GM23338 (cell line): ENCODE measurements around the gene SRGAP3. TPM values are rescaled to one million over a fixed set of nuclear protein-coding genes. Genes with fewer than 3 reads are reported as not detected.

ENCODE experiments used
- ATAC-seq: fragments of 200-7000 bp; cut with Tn5 transposase; 3 replicates; pipeline ENCODE4 v1.9.1; 2020
- DNase-seq: peaks from one replicate; pipeline ENCODE4 v3.0.0-alpha.2; 2015; ENCODE audit warnings: low spot score
- H2AFZ ChIP-seq: fragments of 200-600 bp; sonication (generic); 2 replicates; pipeline ENCODE4 v1.8.0; 2016; ENCODE audit warnings: antibody characterized with exemption, mild to moderate bottlenecking, moderate library complexity
- H3F3A ChIP-seq: fragments of 200-600 bp; sonication (generic); replicated peaks from 2 replicates; pipeline ENCODE4 v1.8.0; 2017; ENCODE audit warnings: antibody characterized with exemption, mixed run types, low read depth
- H3K27ac ChIP-seq: fragments of 200-600 bp; sonication (generic); 2 replicates; pipeline ENCODE4 v1.6.1; 2016; ENCODE audit warnings: low read depth
- H3K27me3 ChIP-seq: fragments of 200-600 bp; sonication (generic); 2 replicates; pipeline ENCODE4 v1.8.0; 2016; ENCODE audit warnings: mild to moderate bottlenecking, mixed run types, moderate library complexity; ENCODE audit not compliant: insufficient read depth
- H3K36me3 ChIP-seq: fragments of 200-600 bp; sonication (generic); 2 replicates; pipeline ENCODE4 v1.8.0; 2016; ENCODE audit warnings: mild to moderate bottlenecking; ENCODE audit not compliant: insufficient read depth
- H3K4me1 ChIP-seq: fragments of 200-600 bp; sonication (generic); 2 replicates; pipeline ENCODE4 v1.8.0; 2016; ENCODE audit warnings: mild to moderate bottlenecking, moderate library complexity; ENCODE audit not compliant: insufficient read depth
- H3K4me2 ChIP-seq: fragments of 200-600 bp; sonication (generic); 2 replicates; pipeline ENCODE4 v1.7.1; 2017; ENCODE audit warnings: mixed run types
- H3K4me3 ChIP-seq: fragments of 200-600 bp; sonication (generic); 2 replicates; pipeline ENCODE4 v1.6.1; 2016; ENCODE audit warnings: mixed run types
- H3K79me2 ChIP-seq: fragments of 200-600 bp; sonication (generic); replicated peaks from 2 replicates; pipeline ENCODE4 v1.8.0; 2017; ENCODE audit warnings: mild to moderate bottlenecking; ENCODE audit not compliant: insufficient read depth
- H3K9me2 ChIP-seq: fragments of 200-600 bp; sonication (generic); 2 replicates; pipeline ENCODE4 v1.8.0; 2017; ENCODE audit not compliant: insufficient read depth
- H4K20me1 ChIP-seq: fragments of 200-600 bp; sonication (generic); replicated peaks from 2 replicates; pipeline ENCODE4 v1.8.0; 2017; ENCODE audit warnings: mild to moderate bottlenecking; ENCODE audit not compliant: insufficient read depth
- H3K27ac Mint-ChIP-seq: 2 replicates; pipeline ENCODE4 v1.8.0; 2020; ENCODE audit warnings: inconsistent platforms, mild to moderate bottlenecking, moderate library complexity, mixed read lengths
- H3K27me3 Mint-ChIP-seq: 3 replicates; pipeline ENCODE4 v1.8.0; 2022; ENCODE audit warnings: low read depth, mild to moderate bottlenecking, moderate library complexity, mixed read lengths, inconsistent platforms; ENCODE audit not compliant: insufficient read depth, poor library complexity
- H3K36me3 Mint-ChIP-seq: 3 replicates; pipeline ENCODE4 v1.8.0; 2021; ENCODE audit warnings: low read depth, mild to moderate bottlenecking, inconsistent platforms, moderate library complexity, mixed read lengths
- H3K4me1 Mint-ChIP-seq: 3 replicates; pipeline ENCODE4 v1.8.0; 2020; ENCODE audit warnings: mild to moderate bottlenecking, inconsistent platforms, mixed read lengths
- H3K4me3 Mint-ChIP-seq: 3 replicates; pipeline ENCODE4 v1.8.0; 2021; ENCODE audit warnings: moderate library complexity, mild to moderate bottlenecking, inconsistent platforms, mixed read lengths
- H3K9me3 Mint-ChIP-seq: 3 replicates; pipeline ENCODE4 v1.8.0; 2020; ENCODE audit warnings: moderate library complexity, mild to moderate bottlenecking, inconsistent platforms, mixed read lengths
- CREB1 ChIP-seq: fragments of 250-450 bp; sonication (Bioruptor Pico); IDR thresholded peaks from 2 replicates; pipeline ENCODE4 v1.5.0; 2020; ENCODE audit warnings: low read depth, mild to moderate bottlenecking, moderate library complexity
- CTCF ChIP-seq, 2 experiments: fragments of 200-600 bp in 1 of 2; sonication (generic) in 1 of 2; conservative IDR thresholded peaks; 2 replicates each; pipeline versions ENCODE4 v1.5.1 to v1.6.1; 2016 to 2017; ENCODE audit warnings: antibody characterized with exemption in 2 of 2, low read depth in 2 of 2, mild to moderate bottlenecking in 2 of 2, moderate library complexity in 1 of 2
- ETS1 ChIP-seq: IDR thresholded peaks from 2 replicates; pipeline ENCODE4 v1.6.1; 2016; ENCODE audit warnings: antibody characterized with exemption
- EZH2 ChIP-seq: fragments of 200-600 bp; sonication (generic); IDR thresholded peaks from one replicate; pipeline ENCODE4 v1.8.0; 2017; ENCODE audit warnings: antibody characterized with exemption, mild to moderate bottlenecking, low read depth; ENCODE audit not compliant: unreplicated experiment
- EZH2phosphoT487 ChIP-seq: fragments of 200-600 bp; sonication (generic); IDR thresholded peaks from one replicate; pipeline ENCODE4 v1.8.1; 2018; ENCODE audit warnings: antibody characterized with exemption; ENCODE audit not compliant: unreplicated experiment
- JUNB ChIP-seq: IDR thresholded peaks from one replicate; pipeline ENCODE4 v1.6.1; 2016; ENCODE audit warnings: antibody characterized with exemption; ENCODE audit not compliant: unreplicated experiment
- NANOG ChIP-seq: IDR thresholded peaks from 2 replicates; pipeline ENCODE4 v1.6.1; 2016; ENCODE audit warnings: antibody characterized with exemption, borderline replicate concordance
- POLR2AphosphoS5 ChIP-seq: IDR thresholded peaks from 2 replicates; pipeline ENCODE4 v1.6.1; 2016; ENCODE audit warnings: antibody characterized with exemption, low read depth
- REST ChIP-seq: IDR thresholded peaks from one replicate; pipeline ENCODE4 v1.6.1; 2018; ENCODE audit warnings: antibody characterized with exemption; ENCODE audit not compliant: unreplicated experiment
- STAT1 ChIP-seq: IDR thresholded peaks from one replicate; pipeline ENCODE4 v1.6.1; 2016; ENCODE audit warnings: antibody characterized with exemption; ENCODE audit not compliant: unreplicated experiment
- ZNF114 ChIP-seq: fragments of 250-450 bp; sonication (Bioruptor Pico); IDR thresholded peaks from 2 replicates; pipeline ENCODE4 v1.5.0; 2020; ENCODE audit warnings: mild to moderate bottlenecking, moderate library complexity
- ZNF331 ChIP-seq: fragments of 250-450 bp; sonication (Bioruptor Pico); IDR thresholded peaks from 2 replicates; pipeline ENCODE4 v1.5.0; 2020; ENCODE audit warnings: low read depth, mild to moderate bottlenecking, moderate library complexity
- ZNF462 ChIP-seq: fragments of 250-450 bp; sonication (Bioruptor Pico); IDR thresholded peaks from 2 replicates; pipeline ENCODE4 v1.5.0; 2020; ENCODE audit warnings: mild to moderate bottlenecking, moderate library complexity
- polyA plus RNA-seq: library from polyadenylated mRNA; unstranded; fragments of >200 nt; fragmentation: Nextera tagmentation; extraction: Ambion mirVana; gene quantifications from 2 replicates; pipeline ENCODE4 v1.2.1, GENCODE V29; 2016
- total RNA-seq: library from RNA; depleted of rRNA; stranded (reverse); fragments of >200 nt; shearing (Covaris generic); gene quantifications from 2 replicates; pipeline ENCODE4 v1.2.3, GENCODE V29; 2014

SRGAP3 gene
- total and polyA plus RNA-seq, 2 experiments from 2014 or later = 6.4 to 9.4 TPM

- peaks cover 8% of the 10 kb centered on the region for H3K9me3 Mint-ChIP-seq
- H3K27ac ChIP-seq = no peak overlapping the region
- no peak overlapping the region for H2AFZ ChIP-seq
- H3K4me1 ChIP-seq = peaks cover 5% of the 10 kb centered on the region
- H3K9me2 ChIP-seq = no peaks in the 10 kb centered on the region
- no peaks in the 10 kb centered on the region for H4K20me1 ChIP-seq
- H3K4me1 Mint-ChIP-seq = peaks cover 14% of the 10 kb centered on the region
- peaks cover 7% of the 10 kb centered on the region for H3K36me3 Mint-ChIP-seq
- H3K4me2 ChIP-seq = no peak overlapping the region
- peaks cover 9% of the 10 kb centered on the region for H3K27me3 Mint-ChIP-seq
- H3K27ac Mint-ChIP-seq = no peak overlapping the region
- no peaks in the 10 kb centered on the region; the same call in 1 of the 2 replicates for H3K36me3 ChIP-seq
- DNase-seq (no peak), ATAC-seq (no peak)
- H3K4me3 Mint-ChIP-seq = no peak overlapping the region
- no peak overlapping the region for H3K4me3 ChIP-seq
- H3K79me2 ChIP-seq = no peaks in the 10 kb centered on the region
- H3F3A ChIP-seq = no peaks in the 10 kb centered on the region
- TF ChIP-seq STAT1 (no peak), REST (no peak), NANOG (no peak), ZNF462 (CRISPR knock-in tag) (no peak), EZH2 (no peak), CREB1 (CRISPR knock-in tag) (no peak), ZNF331 (CRISPR knock-in tag) (no peak), POLR2AphosphoS5 (no peak), JUNB (no peak), ETS1 (no peak), ZNF114 (no peak), EZH2phosphoT487 (no peak), CTCF (conservative IDR thresholded peaks at IDR 0.05; ENCODE audit: low read depth in 2 of 2) (no peak)
- H3K27me3 ChIP-seq = no peaks in the 10 kb centered on the region
Measured at GRCh38 chr3:9156604-9157003, 92.8 kb downstream of the SRGAP3 start.
